ENCODE measurements around the gene C1orf167.

DNA sequence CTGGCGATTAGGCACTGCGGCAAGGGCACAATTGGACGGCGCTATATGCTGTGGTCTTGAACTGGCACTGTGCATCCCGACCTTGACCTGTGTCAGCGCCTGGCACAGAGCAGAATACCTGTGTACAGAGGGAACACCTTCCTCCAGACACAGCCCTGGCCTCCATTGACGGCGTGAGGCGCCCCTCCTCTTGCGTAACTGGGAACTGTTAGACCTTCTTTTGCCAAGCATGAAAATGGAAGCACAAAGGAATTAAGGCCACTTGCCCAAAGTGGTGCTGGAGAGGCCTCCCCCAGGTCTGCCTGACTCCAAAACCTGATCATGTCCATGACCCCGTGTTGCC lies 32.9 kb upstream of the C1orf167 start:
- TF ChIP-seq EZH2 (optimal IDR thresholded peaks at IDR 0.05; ENCODE audit: low read depth, low read length) (no peak), EZH2phosphoT487 (IDR thresholded peaks at IDR 0.05; ENCODE audit: low read length) (no peak)
- TF ChIP-seq, protein P1, sequence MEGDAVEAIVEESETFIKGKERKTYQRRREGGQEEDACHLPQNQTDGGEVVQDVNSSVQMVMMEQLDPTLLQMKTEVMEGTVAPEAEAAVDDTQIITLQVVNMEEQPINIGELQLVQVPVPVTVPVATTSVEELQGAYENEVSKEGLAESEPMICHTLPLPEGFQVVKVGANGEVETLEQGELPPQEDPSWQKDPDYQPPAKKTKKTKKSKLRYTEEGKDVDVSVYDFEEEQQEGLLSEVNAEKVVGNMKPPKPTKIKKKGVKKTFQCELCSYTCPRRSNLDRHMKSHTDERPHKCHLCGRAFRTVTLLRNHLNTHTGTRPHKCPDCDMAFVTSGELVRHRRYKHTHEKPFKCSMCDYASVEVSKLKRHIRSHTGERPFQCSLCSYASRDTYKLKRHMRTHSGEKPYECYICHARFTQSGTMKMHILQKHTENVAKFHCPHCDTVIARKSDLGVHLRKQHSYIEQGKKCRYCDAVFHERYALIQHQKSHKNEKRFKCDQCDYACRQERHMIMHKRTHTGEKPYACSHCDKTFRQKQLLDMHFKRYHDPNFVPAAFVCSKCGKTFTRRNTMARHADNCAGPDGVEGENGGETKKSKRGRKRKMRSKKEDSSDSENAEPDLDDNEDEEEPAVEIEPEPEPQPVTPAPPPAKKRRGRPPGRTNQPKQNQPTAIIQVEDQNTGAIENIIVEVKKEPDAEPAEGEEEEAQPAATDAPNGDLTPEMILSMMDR (IDR thresholded peaks at IDR 0.05; ENCODE audit: low read length): no peak

All from MM.1S (cell line).